Osteocyte (in vitro differentiated cells): Measurements from ENCODE around the gene IGSF3. TPM values are rescaled to one million over a fixed set of nuclear protein-coding genes. Genes with fewer than 3 reads are reported as not detected.

Experiments used
- DNase-seq: peaks from one replicate; pipeline ENCODE4 v3.0.0; 2021; ENCODE audit warnings: mixed read lengths; ENCODE audit not compliant: unreplicated experiment; ENCODE audit errors: extremely low spot score
- H3K27ac Mint-ChIP-seq: one replicate; pipeline ENCODE4 v1.8.0; 2021; ENCODE audit warnings: mild to moderate bottlenecking, mixed read lengths; ENCODE audit not compliant: unreplicated experiment
- H3K27me3 Mint-ChIP-seq: one replicate; pipeline ENCODE4 v1.8.0; 2021; ENCODE audit warnings: mixed read lengths; ENCODE audit not compliant: unreplicated experiment
- H3K36me3 Mint-ChIP-seq: one replicate; pipeline ENCODE4 v1.8.0; 2021; ENCODE audit warnings: mixed read lengths; ENCODE audit not compliant: unreplicated experiment
- H3K4me1 Mint-ChIP-seq: one replicate; pipeline ENCODE4 v1.8.0; 2021; ENCODE audit warnings: mixed read lengths; ENCODE audit not compliant: unreplicated experiment
- H3K4me3 Mint-ChIP-seq: one replicate; pipeline ENCODE4 v1.8.0; 2021; ENCODE audit warnings: mild to moderate bottlenecking, moderate library complexity, mixed read lengths; ENCODE audit not compliant: unreplicated experiment
- H3K9me3 Mint-ChIP-seq: one replicate; pipeline ENCODE4 v1.8.0; 2021; ENCODE audit warnings: mixed read lengths; ENCODE audit not compliant: unreplicated experiment
- total RNA-seq: library from RNA; stranded (reverse); gene quantifications from 2 replicates; pipeline ENCODE4 v1.2.1, GENCODE V29; 2021
- TF ChIP-seq, protein P1 (sequence below): fragments of 200-600 bp; sonication (generic); IDR thresholded peaks from 2 replicates; pipeline ENCODE4 v1.5.0; 2021; ENCODE audit warnings: antibody characterized with exemption, mild to moderate bottlenecking, moderate library complexity

IGSF3 gene
- total RNA-seq, 1 donor from 2014 or later: 43.2 TPM

- Mint-ChIP-seq H3K27me3 (peaks cover 9% of the 10 kb centered on the region), H3K4me1 (peaks cover 20% of the 10 kb centered on the region), H3K36me3 (no peaks in the 10 kb centered on the region), H3K4me3 (no peak overlapping the region), H3K9me3 (no peaks in the 10 kb centered on the region), H3K27ac (no peak overlapping the region)
- TF ChIP-seq, protein P1, sequence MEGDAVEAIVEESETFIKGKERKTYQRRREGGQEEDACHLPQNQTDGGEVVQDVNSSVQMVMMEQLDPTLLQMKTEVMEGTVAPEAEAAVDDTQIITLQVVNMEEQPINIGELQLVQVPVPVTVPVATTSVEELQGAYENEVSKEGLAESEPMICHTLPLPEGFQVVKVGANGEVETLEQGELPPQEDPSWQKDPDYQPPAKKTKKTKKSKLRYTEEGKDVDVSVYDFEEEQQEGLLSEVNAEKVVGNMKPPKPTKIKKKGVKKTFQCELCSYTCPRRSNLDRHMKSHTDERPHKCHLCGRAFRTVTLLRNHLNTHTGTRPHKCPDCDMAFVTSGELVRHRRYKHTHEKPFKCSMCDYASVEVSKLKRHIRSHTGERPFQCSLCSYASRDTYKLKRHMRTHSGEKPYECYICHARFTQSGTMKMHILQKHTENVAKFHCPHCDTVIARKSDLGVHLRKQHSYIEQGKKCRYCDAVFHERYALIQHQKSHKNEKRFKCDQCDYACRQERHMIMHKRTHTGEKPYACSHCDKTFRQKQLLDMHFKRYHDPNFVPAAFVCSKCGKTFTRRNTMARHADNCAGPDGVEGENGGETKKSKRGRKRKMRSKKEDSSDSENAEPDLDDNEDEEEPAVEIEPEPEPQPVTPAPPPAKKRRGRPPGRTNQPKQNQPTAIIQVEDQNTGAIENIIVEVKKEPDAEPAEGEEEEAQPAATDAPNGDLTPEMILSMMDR: no peak
- DNase-seq: no peak
These were observed 13.2 kb upstream of the IGSF3 start for GRCh38 chr1:116680752-116681151.

GRCh38 chr1:116679828-116680628 lies 12.5 kb upstream of the IGSF3 start:
- H3K36me3 Mint-ChIP-seq: no peaks in the 10 kb centered on the region
- H3K4me1 Mint-ChIP-seq: peaks cover 19% of the 10 kb centered on the region
- peaks cover 9% of the 10 kb centered on the region for H3K27me3 Mint-ChIP-seq
- no peaks in the 10 kb centered on the region for H3K9me3 Mint-ChIP-seq
- TF ChIP-seq, protein P1: no peak
- DNase-seq: no peak
- no peak overlapping the region for H3K27ac Mint-ChIP-seq
- H3K4me3 Mint-ChIP-seq: no peak overlapping the region

- H3K9me3 Mint-ChIP-seq: no peaks in the 10 kb centered on the region
- H3K36me3 Mint-ChIP-seq: no peaks in the 10 kb centered on the region
- DNase-seq: no peak
- no peak overlapping the region for H3K27ac Mint-ChIP-seq
- TF ChIP-seq, protein P1: peak; percentile 25
- no peak overlapping the region for H3K4me3 Mint-ChIP-seq
- H3K4me1 Mint-ChIP-seq: peaks cover 18% of the 10 kb centered on the region
- peaks cover 9% of the 10 kb centered on the region for H3K27me3 Mint-ChIP-seq
These were observed 11.7 kb upstream of the IGSF3 start for GRCh38 chr1:116679091-116679827.

DNA sequence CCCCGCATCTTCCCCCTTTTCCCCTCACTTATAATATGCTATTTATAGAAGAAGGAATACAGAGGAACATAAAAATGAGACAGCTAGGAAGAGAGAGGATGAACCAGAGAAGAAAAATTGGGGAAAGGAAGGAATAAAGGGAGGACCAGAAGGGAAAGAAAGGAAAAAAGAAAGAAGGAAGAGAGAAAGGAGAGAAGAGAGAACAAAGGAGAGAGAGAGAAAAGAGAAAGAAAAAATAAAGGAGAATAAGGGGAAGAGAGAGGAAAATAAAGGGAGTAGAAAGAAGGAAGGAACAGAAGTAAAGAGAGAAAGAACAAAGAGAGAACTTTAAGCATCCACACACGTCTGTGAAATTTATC lies 11.2 kb upstream of the IGSF3 start:
- H3K27me3 Mint-ChIP-seq: peaks cover 13% of the 10 kb centered on the region
- TF ChIP-seq, protein P1: no peak
- H3K9me3 Mint-ChIP-seq: no peaks in the 10 kb centered on the region
- peaks cover 21% of the 10 kb centered on the region for H3K4me1 Mint-ChIP-seq
- no peak for DNase-seq
- H3K27ac Mint-ChIP-seq: no peak overlapping the region
- H3K4me3 Mint-ChIP-seq: no peak overlapping the region
- H3K36me3 Mint-ChIP-seq: no peaks in the 10 kb centered on the region

- Mint-ChIP-seq H3K4me3 (no peak overlapping the region), H3K27ac (no peak overlapping the region), H3K36me3 (no peaks in the 10 kb centered on the region), H3K4me1 (peaks cover 22% of the 10 kb centered on the region), H3K9me3 (no peaks in the 10 kb centered on the region), H3K27me3 (peaks cover 16% of the 10 kb centered on the region)
- TF ChIP-seq, protein P1: no peak
- no peak for DNase-seq
These were observed 10.0 kb upstream of the IGSF3 start for GRCh38 chr1:116677474-116678062.
